GM12891 (cell line): Measurements from ENCODE around the gene PPP1R13L.

ENCODE experiments used
- POLR2A ChIP-seq: IDR thresholded peaks from 2 replicates; pipeline ENCODE4 v1.6.1; 2011; ENCODE audit warnings: low read depth, low read length, control low read depth
- POLR2AphosphoS5 ChIP-seq: IDR thresholded peaks from 2 replicates; pipeline ENCODE4 v1.6.1; 2011; ENCODE audit warnings: low read depth, low read length, control low read depth
- POU2F2 ChIP-seq: IDR thresholded peaks from 2 replicates; pipeline ENCODE4 v1.6.1; 2011; ENCODE audit warnings: low read depth, mild to moderate bottlenecking, control low read depth, low read length, moderate library complexity
- SPI1 ChIP-seq: IDR thresholded peaks from 2 replicates; pipeline ENCODE4 v1.6.1; 2011; ENCODE audit warnings: low read depth, low read length, control low read depth

GRCh38 chr19:45391871-45392665 lies 12.8 kb downstream of the PPP1R13L start:
- TF ChIP-seq POLR2AphosphoS5 (no peak), POU2F2 (no peak), POLR2A (no peak), SPI1 (no peak)
